K562 (cell line): ENCODE results near the gene UBE2C. TPM values are rescaled to one million over a fixed set of nuclear protein-coding genes. Genes with fewer than 3 reads are reported as not detected.

Experiments used
- ARID1B ChIP-seq: fragments of 450-650 bp; IDR thresholded peaks from 2 replicates; pipeline ENCODE4 v1.6.1; 2016; ENCODE audit warnings: antibody characterized with exemption, mild to moderate bottlenecking, inconsistent platforms
- ATF1 ChIP-seq, 2 experiments: fragments of 450-650 bp in 1 of 2; IDR thresholded peaks; 2 replicates each; pipeline ENCODE4 v1.6.1; 2016; ENCODE audit warnings: missing compliant biosample characterization in 1 of 2, missing genetic modification characterization in 1 of 2
- CBFA2T2 ChIP-seq: fragments of 450-650 bp; conservative IDR thresholded peaks from 2 replicates; pipeline ENCODE4 v1.6.1; 2017; ENCODE audit warnings: mild to moderate bottlenecking
- DNMT1 ChIP-seq: fragments of 450-650 bp; IDR thresholded peaks from 2 replicates; pipeline ENCODE4 v1.6.1; 2016; ENCODE audit warnings: antibody characterized with exemption, mild to moderate bottlenecking
- EP300 ChIP-seq: IDR thresholded peaks from 2 replicates; pipeline ENCODE4 v1.6.1; 2012; ENCODE audit warnings: low read length, improper control_type of control experiment
- GABPA ChIP-seq: fragments of 200-800 bp; sonication (Bioruptor generic); conservative IDR thresholded peaks from 2 replicates; pipeline ENCODE4 v1.6.1; 2016; ENCODE audit warnings: low read depth, missing genetic modification characterization, missing compliant biosample characterization
- HDAC3 ChIP-seq: fragments of 450-650 bp; IDR thresholded peaks from 2 replicates; pipeline ENCODE4 v1.6.1; 2018; ENCODE audit warnings: borderline replicate concordance, mild to moderate bottlenecking, moderate library complexity; ENCODE audit not compliant: partially characterized antibody
- HIVEP1 ChIP-seq: fragments of 250-450 bp; sonication (Bioruptor Pico); IDR thresholded peaks from 2 replicates; pipeline ENCODE4 v1.4.0; 2020; ENCODE audit warnings: mild to moderate bottlenecking
- KLF16 ChIP-seq: IDR thresholded peaks from 2 replicates; pipeline ENCODE4 v1.6.1; 2016; ENCODE audit warnings: antibody characterized with exemption
- NCOR1 ChIP-seq: fragments of 450-650 bp; IDR thresholded peaks from 2 replicates; pipeline ENCODE4 v1.6.1; 2016; ENCODE audit warnings: mild to moderate bottlenecking, moderate library complexity
- PRMT5 ChIP-seq: sonication (generic); formaldehyde crosslinking; IDR thresholded peaks from 2 replicates; pipeline ENCODE4 v1.5.0; 2020; ENCODE audit warnings: missing genetic modification reagents
- RBM34 ChIP-seq: fragments of 200-400 bp; formaldehyde crosslinking; IDR thresholded peaks from 2 replicates; pipeline ENCODE4 v1.6.1; 2018; ENCODE audit warnings: low read length, borderline replicate concordance; ENCODE audit not compliant: insufficient read depth
- SFPQ ChIP-seq: fragments of 200-400 bp; formaldehyde crosslinking; IDR thresholded peaks from 2 replicates; pipeline ENCODE4 v1.6.1; 2017; ENCODE audit warnings: mild to moderate bottlenecking, low read depth, low read length, moderate library complexity
- TCF3 ChIP-seq: sonication (generic); formaldehyde crosslinking; IDR thresholded peaks from 2 replicates; pipeline ENCODE4 v1.4.0; 2020; ENCODE audit warnings: mild to moderate bottlenecking, missing genetic modification reagents
- TEAD4 ChIP-seq, 2 experiments: sonication (generic) in 1 of 2; formaldehyde crosslinking in 1 of 2; IDR thresholded peaks; 2 replicates each; pipeline versions ENCODE4 v1.6.1 to v1.8.0; 2012 to 2022; ENCODE audit warnings: borderline replicate concordance in 1 of 2, inconsistent platforms in 1 of 2, low read length in 1 of 2, mild to moderate bottlenecking in 1 of 2, missing genetic modification reagents in 1 of 2
- ZNF384 ChIP-seq: IDR thresholded peaks from 2 replicates; pipeline ENCODE4 v1.6.1; 2012; ENCODE audit warnings: low read depth, low read length, improper control_type of control experiment
- ZNF511 ChIP-seq: sonication (generic); formaldehyde crosslinking; IDR thresholded peaks from 2 replicates; pipeline ENCODE4 v1.8.0; 2022; ENCODE audit warnings: mild to moderate bottlenecking, missing genetic modification reagents
- polyA plus RNA-seq, 8 experiments: library from polyadenylated mRNA; depleted of rRNA in 4 of 8; stranded (reverse) in 5 of 8; unstranded in 3 of 8; fragments of >200 nt; fragmentation: Nextera tagmentation in 2 of 8; fragmentation: Illumina TruSeq in 1 of 8; extraction: Ambion mirVana in 2 of 8; extraction: Trizol in 1 of 8; gene quantifications; 2 replicates each; pipeline versions ENCODE4 v1.2.1 to v1.2.3, GENCODE V29; 2011 to 2014; ENCODE audit warnings: inconsistent platforms in 1 of 8, missing spikeins in 1 of 8
- total RNA-seq, 7 experiments: library from RNA; depleted of rRNA in 6 of 7; stranded (reverse); fragments of >200 nt in 6 of 7; fragmentation: Illumina TruSeq in 2 of 7; extraction: Trizol in 2 of 7; gene quantifications; 2 replicates each; pipeline versions ENCODE4 v1.2.1 to v1.2.3, GENCODE V29; 2011 to 2021; ENCODE audit warnings: low replicate concordance in 1 of 7

The UBE2C gene
- total and polyA plus RNA-seq, 9 of the 15 experiments (the other 6 are each of a cell fraction or from before 2014, with no cell fraction given), result 0.51 to 1.6 (median 0.69) TPM

GRCh38 chr20:45832619-45833018 lies 20.2 kb downstream of the UBE2C start (continued):
- TF ChIP-seq TCF3 (CRISPR knock-in tag), result peak; percentile 74
- no peak for TF ChIP-seq SFPQ
- TF ChIP-seq ARID1B, result peak; percentile 63
- TF ChIP-seq GABPA (tag), result no peak
- TF ChIP-seq NCOR1, result peak; percentile 48; the same call in 1 of the 2 replicates
- TF ChIP-seq EP300, result peak; percentile 41; the same call in 1 of the 2 replicates
- peak; percentile 53; the same call in 1 of the 2 replicates for TF ChIP-seq TEAD4 (IDR thresholded peaks at IDR 0.05; ENCODE audit: low read length)
- TF ChIP-seq TEAD4 (CRISPR knock-in tag; IDR thresholded peaks at IDR 0.05; ENCODE audit: borderline replicate concordance), result no peak
- no peak for TF ChIP-seq RBM34
- peak; percentile 67 for TF ChIP-seq CBFA2T2
- TF ChIP-seq ZNF511 (CRISPR knock-in tag), result no peak
- no peak for TF ChIP-seq ZNF384
- no peak for TF ChIP-seq HIVEP1 (CRISPR knock-in tag)
- no peak for TF ChIP-seq PRMT5 (CRISPR knock-in tag)
- peak; percentile 37; the same call in 1 of the 2 replicates for TF ChIP-seq KLF16
- TF ChIP-seq DNMT1, result no peak
- TF ChIP-seq HDAC3, result no peak
- TF ChIP-seq ATF1 (CRISPR knock-in tag; IDR thresholded peaks at IDR 0.05), result no peak
- TF ChIP-seq ATF1 (tag; IDR thresholded peaks at IDR 0.05), result no peak
